Sigmoid colon (tissue), 7 donors: Measurements from ENCODE around the gene GPC6. TPM values are rescaled to one million over a fixed set of nuclear protein-coding genes. Genes with fewer than 3 reads are reported as not detected.

ENCODE experiments used
- DNase-seq: peaks from one replicate; pipeline ENCODE4 v3.0.0-alpha.2; 2019
- H3K27ac ChIP-seq, 4 donors: fragments of 200-600 bp; sonication (generic); one replicate each; pipeline ENCODE4 v1.5.1; 2016 to 2019; ENCODE audit warnings: mild to moderate bottlenecking in 1 of 4
- H3K27me3 ChIP-seq, 3 donors: fragments of 200-600 bp; sonication (generic); one replicate each; pipeline ENCODE4 v1.5.1; 2019; ENCODE audit warnings: mild to moderate bottlenecking in 1 of 3
- H3K36me3 ChIP-seq, 4 donors: fragments of 200-600 bp; sonication (generic); one replicate each; pipeline ENCODE4 v1.5.1; 2016 to 2019
- H3K4me1 ChIP-seq, 4 donors: fragments of 200-600 bp; sonication (generic); one replicate each; pipeline ENCODE4 v1.5.1; 2017 to 2019
- H3K4me3 ChIP-seq, 4 donors: fragments of 200-600 bp; sonication (generic); one replicate each; pipeline ENCODE4 v1.5.1; 2017 to 2019; ENCODE audit warnings: mild to moderate bottlenecking in 2 of 4, moderate library complexity in 1 of 4
- H3K9me3 ChIP-seq, 4 donors: fragments of 200-600 bp in 3 of 4; sonication (generic) in 3 of 4; one replicate each; pipeline versions ENCODE4 v1.5.1 to v1.6.1; 2013 to 2019
- CTCF ChIP-seq, 4 experiments: fragments of 450-650 bp in 3 of 4; fragments of 200-600 bp in 1 of 4; IDR thresholded peaks; one replicate each; pipeline ENCODE4 v1.5.1; 2016 to 2019; ENCODE audit warnings: antibody characterized with exemption in 4 of 4, mild to moderate bottlenecking in 3 of 4, moderate library complexity in 2 of 4
- EP300 ChIP-seq, 4 donors: sonication (generic); formaldehyde crosslinking; IDR thresholded peaks; one replicate each; pipeline ENCODE4 v1.6.1; 2017; ENCODE audit warnings: antibody characterized with exemption in 4 of 4
- POLR2A ChIP-seq, 2 donors: fragments of 450-650 bp; IDR thresholded peaks; one replicate each; pipeline ENCODE4 v1.6.1; 2016; ENCODE audit warnings: antibody characterized with exemption in 2 of 2, mild to moderate bottlenecking in 2 of 2, moderate library complexity in 2 of 2
- POLR2AphosphoS5 ChIP-seq, 4 donors: sonication (generic); formaldehyde crosslinking; IDR thresholded peaks; one replicate each; pipeline ENCODE4 v1.6.1; 2017; ENCODE audit warnings: antibody characterized with exemption in 4 of 4
- WGBS, 2 donors: extraction: QIAGEN DNeasy Blood & Tissue Kit; methylation state at CpG; one replicate each; pipeline ENCODE4 v1.1.7; 2013; 5-methylcytosine and 5-hydroxymethylcytosine counted together
- intact Hi-C: fragments of 100-400 bp; cut with DNase I; formaldehyde crosslinking; loops from one replicate; pipeline ENCODE4 v1.15.1; 2023
- polyA plus RNA-seq, 3 donors: library from polyadenylated mRNA; stranded (reverse); fragments of 200-250 nt; gene quantifications; one replicate each; pipeline ENCODE4 v1.2.3, GENCODE V29; 2013
- total RNA-seq, 4 donors: library from RNA; depleted of rRNA; stranded (reverse); fragments of >200 nt; gene quantifications; one replicate each; pipeline ENCODE4 v1.1.0, GENCODE V29; 2016
- donor health status: healthy with polysubstance abuse.
- donor health status: Bipolar disorder and iron deficiency.
- donor health status: healthy.

Gene GPC6
- total and polyA plus RNA-seq, 7 donors = 0.23 to 27.5 (median 14.4) TPM

DNA sequence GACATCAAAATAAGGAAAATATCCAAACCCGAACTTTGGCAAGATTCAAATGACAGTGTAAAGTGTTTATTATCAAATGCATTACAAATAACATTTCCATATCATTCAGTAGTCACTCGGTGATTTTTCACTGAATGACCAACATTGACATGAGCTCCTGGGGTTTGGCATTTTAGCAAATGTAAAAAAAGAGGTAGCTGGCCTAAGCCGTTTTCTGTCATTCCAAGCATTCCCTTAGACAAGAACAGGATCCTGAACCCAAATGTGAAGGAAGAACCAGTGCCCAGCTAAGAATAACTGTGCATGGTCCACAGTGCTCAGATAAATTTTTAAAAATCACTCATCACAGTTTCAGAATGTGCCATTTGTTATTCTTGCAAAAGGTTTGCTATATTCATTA is 327.9 kb downstream of the GPC6 start:
- Histone ChIP-seq H3K4me1 (no peaks in the 10 kb centered on the region), H3K4me3 (no peak overlapping the region), H3K27me3 (no peaks in the 10 kb centered on the region), H3K27ac (no peak overlapping the region), H3K36me3 (no peaks in the 10 kb centered on the region), H3K9me3 (no peaks in the 10 kb centered on the region)
- intact Hi-C loops = no loop called here
- WGBS, 2 donors = 80 to 82% methylated on average over 3 of the region's 3 CpGs
- no peak for DNase-seq
- TF ChIP-seq POLR2AphosphoS5 (IDR thresholded peaks at IDR 0.05) (no peak), POLR2A (IDR thresholded peaks at IDR 0.05) (no peak), CTCF (IDR thresholded peaks at IDR 0.05) (no peak), EP300 (IDR thresholded peaks at IDR 0.05) (no peak)

- Histone ChIP-seq H3K4me3 (no peak overlapping the region), H3K27me3 (no peaks in the 10 kb centered on the region), H3K36me3 (no peaks in the 10 kb centered on the region), H3K4me1 (no peaks in the 10 kb centered on the region), H3K9me3 (no peaks in the 10 kb centered on the region), H3K27ac (no peak overlapping the region)
- intact Hi-C loops = no loop called here
- TF ChIP-seq POLR2A (IDR thresholded peaks at IDR 0.05) = no peak
- no peak for TF ChIP-seq EP300 (IDR thresholded peaks at IDR 0.05)
- no peak for TF ChIP-seq CTCF (IDR thresholded peaks at IDR 0.05)
- TF ChIP-seq POLR2AphosphoS5 (IDR thresholded peaks at IDR 0.05) = no peak
- 56 to 75% methylated on average over 3 of the region's 3 CpGs for WGBS, 2 donors
- DNase-seq = no peak
Measured at GRCh38 chr13:93558637-93559036, 332.0 kb downstream of the GPC6 start.

DNA sequence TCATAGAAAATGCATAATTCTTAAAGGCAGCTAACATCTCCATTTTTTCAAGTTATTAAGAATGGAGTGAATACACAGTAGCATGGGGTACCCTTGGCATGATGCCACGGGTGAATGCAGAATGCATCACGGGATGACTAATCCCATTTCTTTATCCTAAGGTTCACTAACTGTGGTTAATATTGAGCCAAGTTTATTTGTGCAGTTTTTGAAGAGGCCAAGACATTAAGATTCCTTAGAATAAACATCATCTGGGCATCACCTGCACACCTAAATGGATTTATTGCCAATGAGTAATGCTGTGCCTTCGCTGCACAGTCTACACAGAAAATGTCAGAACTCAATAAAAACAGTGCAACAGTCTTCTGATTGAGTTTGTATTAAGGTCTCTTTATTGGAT is 333.1 kb downstream of the GPC6 start:
- DNase-seq = no peak
- no peak overlapping the region for H3K27ac ChIP-seq
- H3K4me3 ChIP-seq = no peak overlapping the region
- H3K4me1 ChIP-seq = no peaks in the 10 kb centered on the region
- WGBS, 2 donors = 44 to 73% methylated on average over 3 of the region's 3 CpGs
- intact Hi-C loops = no loop called here
- no peaks in the 10 kb centered on the region for H3K9me3 ChIP-seq
- no peaks in the 10 kb centered on the region for H3K27me3 ChIP-seq
- TF ChIP-seq POLR2A (IDR thresholded peaks at IDR 0.05) (no peak), EP300 (IDR thresholded peaks at IDR 0.05) (no peak), CTCF (IDR thresholded peaks at IDR 0.05) (no peak), POLR2AphosphoS5 (IDR thresholded peaks at IDR 0.05) (no peak)
- H3K36me3 ChIP-seq = no peaks in the 10 kb centered on the region

GRCh38 chr13:93561576-93562225 is 335.1 kb downstream of the GPC6 start:
- no peaks in the 10 kb centered on the region for H3K4me1 ChIP-seq
- no peaks in the 10 kb centered on the region for H3K36me3 ChIP-seq
- H3K27ac ChIP-seq = no peak overlapping the region
- no peak for DNase-seq
- intact Hi-C loops = no loop called here
- no peaks in the 10 kb centered on the region for H3K9me3 ChIP-seq
- WGBS, 2 donors = 51 to 76% methylated on average over 4 of the region's 4 CpGs
- H3K27me3 ChIP-seq = no peaks in the 10 kb centered on the region
- TF ChIP-seq POLR2AphosphoS5 (IDR thresholded peaks at IDR 0.05) (no peak), POLR2A (IDR thresholded peaks at IDR 0.05) (no peak), CTCF (IDR thresholded peaks at IDR 0.05) (no peak), EP300 (IDR thresholded peaks at IDR 0.05) (no peak)
- H3K4me3 ChIP-seq = no peak overlapping the region

GRCh38 chr13:93562676-93563075 is 336.1 kb downstream of the GPC6 start:
- no peak for DNase-seq
- Histone ChIP-seq H3K9me3 (no peaks in the 10 kb centered on the region), H3K27ac (no peak overlapping the region), H3K36me3 (no peaks in the 10 kb centered on the region), H3K4me3 (no peak overlapping the region), H3K4me1 (no peaks in the 10 kb centered on the region), H3K27me3 (no peaks in the 10 kb centered on the region)
- TF ChIP-seq POLR2AphosphoS5 (IDR thresholded peaks at IDR 0.05) (no peak), CTCF (IDR thresholded peaks at IDR 0.05) (no peak), POLR2A (IDR thresholded peaks at IDR 0.05) (no peak), EP300 (IDR thresholded peaks at IDR 0.05) (no peak)
- WGBS, 2 donors = 86 to 93% methylated on average over 1 of the region's 1 CpG
- intact Hi-C loops = no loop called here
